ENCODE results near the gene TTC9C. TPM values are rescaled to one million over a fixed set of nuclear protein-coding genes. Genes with fewer than 3 reads are reported as not detected.
A peak's percentile ranks its signal among the peaks of the same experiment; 100 is the strongest.

The TTC9C gene
- total RNA-seq, 1 experiment from 2014 or later, result 37.4 TPM

GRCh38 chr11:62771144-62772021 lies 43.1 kb downstream of the TTC9C start, which contains the start of gene TAF6L:
Gene TAF6L (plus strand): TSS chr11:62771396. CDS start chr11:62775784, 4,388 bp downstream.
- Histone ChIP-seq H3K27me3 (ENCODE audit: low read length) (no peaks in the 10 kb centered on the region), H3K36me3 (ENCODE audit: low read depth, low read length) (peaks cover 11% of the 10 kb centered on the region), H3K9ac (ENCODE audit: low read length) (peak within 1 kb of the TSS; percentile 72), H4K20me1 (ENCODE audit: low read length) (no peaks in the 10 kb centered on the region), H3K4me2 (ENCODE audit: low read length) (peak within 1 kb of the TSS; percentile 92), H3K4me3 (ENCODE audit: low read length) (peak within 1 kb of the TSS; percentile 74), H3K4me1 (ENCODE audit: insufficient read depth, low read length) (peaks cover 13% of the 10 kb centered on the region), H3F3A (ENCODE audit: low read length, unreplicated experiment) (peaks cover 3% of the 10 kb centered on the region), H3K79me2 (ENCODE audit: low read length) (peaks cover 20% of the 10 kb centered on the region), H3K9me2 (replicated peaks; ENCODE audit: low read length) (no peaks in the 10 kb centered on the region), H2AFZ (ENCODE audit: low read length) (peak within 1 kb of the TSS; percentile 80), H3K27ac (ENCODE audit: low read length) (peak within 1 kb of the TSS; percentile 76), H3K9me3 (ENCODE audit: low read length) (no peaks in the 10 kb centered on the region)
- ChIA-PET CTCF (interaction anchor here (0.5 to 1.5 kb wide), 8 partner anchors 10 to 149 kb away, joined by 3 to 12 read pairs (median 4); partner anchors contain the start of genes B3GAT3, POLR2G and ZBTB3), POLR2A (ENCODE audit: unreplicated experiment) (interaction anchor here (0.5 to 1.1 kb wide), 12 partner anchors 12 to 291 kb away, joined by 3 to 21 read pairs (median 4); partner anchors contain the start of genes HNRNPUL2 and ZBTB3)
- BruUV-seq (replicated peaks), result TSS peak; percentile 65
- intact Hi-C loops (cut with micrococcal nuclease), result loop anchor here (2.0 kb wide), 1 partner anchor 43 kb away; the partner anchor contains the start of gene TTC9C
- peak; percentile 92 for ATAC-seq
- TF ChIP-seq EZH2phosphoT487 (IDR thresholded peaks at IDR 0.05; ENCODE audit: borderline replicate concordance, low read length), result no peak
- no peak for TF ChIP-seq CTCF (conservative IDR thresholded peaks at IDR 0.05; ENCODE audit: low read depth, low read length)
- DNase-seq, result peak; percentile 99

- intact Hi-C loops (cut with micrococcal nuclease), result no loop called here
- Histone ChIP-seq H3K36me3 (ENCODE audit: low read depth, low read length) (peaks cover 14% of the 10 kb centered on the region), H2AFZ (ENCODE audit: low read length) (no peak overlapping the region), H3K27ac (ENCODE audit: low read length) (no peak overlapping the region), H3K27me3 (ENCODE audit: low read length) (no peaks in the 10 kb centered on the region), H3K9me3 (ENCODE audit: low read length) (no peaks in the 10 kb centered on the region), H3F3A (ENCODE audit: low read length, unreplicated experiment) (peaks cover 3% of the 10 kb centered on the region), H3K4me3 (ENCODE audit: low read length) (no peak overlapping the region), H3K4me1 (ENCODE audit: insufficient read depth, low read length) (peaks cover 13% of the 10 kb centered on the region), H3K9me2 (replicated peaks; ENCODE audit: low read length) (no peaks in the 10 kb centered on the region), H3K79me2 (ENCODE audit: low read length) (peaks cover 20% of the 10 kb centered on the region), H3K9ac (ENCODE audit: low read length) (no peak overlapping the region), H3K4me2 (ENCODE audit: low read length) (no peak overlapping the region), H4K20me1 (ENCODE audit: low read length) (no peaks in the 10 kb centered on the region)
- TF ChIP-seq EZH2phosphoT487 (IDR thresholded peaks at IDR 0.05; ENCODE audit: borderline replicate concordance, low read length), result no peak
- no peak for TF ChIP-seq CTCF (conservative IDR thresholded peaks at IDR 0.05; ENCODE audit: low read depth, low read length)
- TF ChIP-seq EZH2 (IDR thresholded peaks at IDR 0.05; ENCODE audit: low read length, unreplicated experiment), result no peak
- ATAC-seq (no peak), DNase-seq (no peak)
- BruUV-seq (replicated peaks), result no TSS peak
- POLR2A ChIA-PET (ENCODE audit: unreplicated experiment), result no interaction called here
- CTCF ChIA-PET, result interaction anchor here (0.9 kb wide), 1 partner anchor 12 kb away, joined by 3 read pairs; no protein-coding TSS in a partner anchor
Measured at GRCh38 chr11:62774407-62774806, 46.1 kb downstream of the TTC9C start.

Measured in PC-3 (cell line).